Measurements from ENCODE around the gene NTNG1.

The NTNG1 gene

GRCh38 chr1:107362468-107363140 is 221.8 kb downstream of the NTNG1 start:
- no peaks in the 10 kb centered on the region for H3K27me3 ChIP-seq (ENCODE audit: insufficient read depth, poor library complexity, severe bottlenecking)
- no peak overlapping the region for H3K4me3 ChIP-seq (replicated peaks; ENCODE audit: insufficient read depth, low read length)
- TF ChIP-seq SPI1 (IDR thresholded peaks at IDR 0.05; ENCODE audit: borderline replicate concordance, low read depth) (no peak), CTCF (IDR thresholded peaks at IDR 0.05; ENCODE audit: insufficient read depth, low read length) (no peak), REST (IDR thresholded peaks at IDR 0.05; ENCODE audit: insufficient replicate concordance, low read depth) (no peak), GABPA (IDR thresholded peaks at IDR 0.05; ENCODE audit: low read depth) (no peak), POLR2AphosphoS5 (IDR thresholded peaks at IDR 0.05; ENCODE audit: low read depth) (no peak)
- no peak for DNase-seq (ENCODE audit: low read depth in 1 of 2, low spot score in 1 of 2)
- no peak overlapping the region for H3K27ac ChIP-seq (replicated peaks)

- DNase-seq (ENCODE audit: low read depth in 1 of 2, low spot score in 1 of 2): no peak
- no peak overlapping the region for H3K4me3 ChIP-seq (replicated peaks; ENCODE audit: insufficient read depth, low read length)
- no peak for TF ChIP-seq GABPA (IDR thresholded peaks at IDR 0.05; ENCODE audit: low read depth)
- no peak for TF ChIP-seq CTCF (IDR thresholded peaks at IDR 0.05; ENCODE audit: insufficient read depth, low read length)
- TF ChIP-seq POLR2AphosphoS5 (IDR thresholded peaks at IDR 0.05; ENCODE audit: low read depth): no peak
- TF ChIP-seq REST (IDR thresholded peaks at IDR 0.05; ENCODE audit: insufficient replicate concordance, low read depth): no peak
- H3K27ac ChIP-seq (replicated peaks): no peak overlapping the region
- no peaks in the 10 kb centered on the region for H3K27me3 ChIP-seq (ENCODE audit: insufficient read depth, poor library complexity, severe bottlenecking)
Observed at GRCh38 chr1:107363154-107363553, 222.3 kb downstream of the NTNG1 start.

- Histone ChIP-seq H3K27ac (replicated peaks) (no peak overlapping the region), H3K4me3 (replicated peaks; ENCODE audit: insufficient read depth, low read length) (no peak overlapping the region), H3K27me3 (ENCODE audit: insufficient read depth, poor library complexity, severe bottlenecking) (no peaks in the 10 kb centered on the region)
- no peak for DNase-seq (ENCODE audit: low read depth in 1 of 2, low spot score in 1 of 2)
- no peak for TF ChIP-seq GABPA (IDR thresholded peaks at IDR 0.05; ENCODE audit: low read depth)
Observed at GRCh38 chr1:107365527-107366240, 224.8 kb downstream of the NTNG1 start.

GRCh38 chr1:107378426-107378825 is 237.6 kb downstream of the NTNG1 start:
- Histone ChIP-seq H3K27me3 (ENCODE audit: insufficient read depth, poor library complexity, severe bottlenecking) (peaks cover 2% of the 10 kb centered on the region), H3K27ac (replicated peaks) (no peak overlapping the region), H3K4me3 (replicated peaks; ENCODE audit: insufficient read depth, low read length) (no peak overlapping the region)
- TF ChIP-seq REST (IDR thresholded peaks at IDR 0.05; ENCODE audit: insufficient replicate concordance, low read depth) (no peak), CTCF (IDR thresholded peaks at IDR 0.05; ENCODE audit: insufficient read depth, low read length) (no peak), GABPA (IDR thresholded peaks at IDR 0.05; ENCODE audit: low read depth) (no peak), SPI1 (IDR thresholded peaks at IDR 0.05; ENCODE audit: borderline replicate concordance, low read depth) (no peak), POLR2AphosphoS5 (IDR thresholded peaks at IDR 0.05; ENCODE audit: low read depth) (no peak)
- DNase-seq (ENCODE audit: low read depth in 1 of 2, low spot score in 1 of 2): no peak
